Measurements from ENCODE around the gene CTTN. TPM values are rescaled to one million over a fixed set of nuclear protein-coding genes. Genes with fewer than 3 reads are reported as not detected.

The CTTN gene
- total and polyA plus RNA-seq, 9 of the 15 experiments (the other 6 are each of a cell fraction or from before 2014, with no cell fraction given), result 9.9 to 158 (median 99.7) TPM

DNA sequence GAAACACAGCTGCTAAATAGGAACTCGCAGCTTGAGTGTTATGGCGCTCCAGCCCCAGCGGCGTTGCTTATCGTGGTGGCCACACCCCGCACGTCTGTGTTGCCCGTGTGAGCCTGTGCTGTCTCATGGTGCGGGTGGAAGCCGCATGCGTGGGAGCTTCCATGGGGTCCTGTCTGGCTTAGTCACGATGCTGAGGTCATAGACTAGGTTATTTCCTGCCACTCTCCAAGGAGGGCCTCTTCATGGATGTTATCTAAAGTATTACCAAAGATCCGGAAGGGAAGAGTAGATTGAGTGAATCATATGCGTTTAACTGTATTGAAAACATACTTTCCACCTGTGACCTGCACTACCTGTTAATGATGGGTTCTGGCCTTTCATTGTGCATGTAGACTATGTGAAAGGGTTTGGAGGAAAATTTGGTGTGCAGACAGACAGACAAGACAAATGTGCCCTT, 21.7 kb downstream of the CTTN start (continued):
- TF ChIP-seq, protein P1, sequence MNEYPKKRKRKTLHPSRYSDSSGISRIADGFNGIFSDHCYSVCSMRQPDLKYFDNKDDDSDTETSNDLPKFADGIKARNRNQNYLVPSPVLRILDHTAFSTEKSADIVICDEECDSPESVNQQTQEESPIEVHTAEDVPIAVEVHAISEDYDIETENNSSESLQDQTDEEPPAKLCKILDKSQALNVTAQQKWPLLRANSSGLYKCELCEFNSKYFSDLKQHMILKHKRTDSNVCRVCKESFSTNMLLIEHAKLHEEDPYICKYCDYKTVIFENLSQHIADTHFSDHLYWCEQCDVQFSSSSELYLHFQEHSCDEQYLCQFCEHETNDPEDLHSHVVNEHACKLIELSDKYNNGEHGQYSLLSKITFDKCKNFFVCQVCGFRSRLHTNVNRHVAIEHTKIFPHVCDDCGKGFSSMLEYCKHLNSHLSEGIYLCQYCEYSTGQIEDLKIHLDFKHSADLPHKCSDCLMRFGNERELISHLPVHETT (CRISPR knock-in tag; conservative IDR thresholded peaks at IDR 0.05 in 1 of 2, IDR thresholded peaks at IDR 0.05 in 1 of 2), result peak in 1 of 2 experiments; percentile 87; a peak in 2 of 4 replicates
- TF ChIP-seq ETV5 (CRISPR knock-in tag; IDR thresholded peaks at IDR 0.05; ENCODE audit: low read depth), result peak; percentile 100
- peak; percentile 85 for TF ChIP-seq MAFK (IDR thresholded peaks at IDR 0.05; ENCODE audit: low read length)
- TF ChIP-seq, protein P2, sequence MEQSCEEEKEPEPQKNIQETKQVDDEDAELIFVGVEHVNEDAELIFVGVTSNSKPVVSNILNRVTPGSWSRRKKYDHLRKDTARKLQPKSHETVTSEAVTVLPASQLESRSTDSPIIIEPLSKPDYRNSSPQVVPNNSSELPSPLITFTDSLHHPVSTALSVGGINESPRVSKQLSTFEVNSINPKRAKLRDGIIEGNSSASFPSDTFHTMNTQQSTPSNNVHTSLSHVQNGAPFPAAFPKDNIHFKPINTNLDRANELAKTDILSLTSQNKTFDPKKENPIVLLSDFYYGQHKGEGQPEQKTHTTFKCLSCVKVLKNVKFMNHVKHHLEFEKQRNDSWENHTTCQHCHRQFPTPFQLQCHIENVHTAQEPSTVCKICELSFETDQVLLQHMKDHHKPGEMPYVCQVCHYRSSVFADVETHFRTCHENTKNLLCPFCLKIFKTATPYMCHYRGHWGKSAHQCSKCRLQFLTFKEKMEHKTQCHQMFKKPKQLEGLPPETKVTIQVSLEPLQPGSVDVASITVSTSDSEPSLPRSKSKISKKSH (CRISPR knock-in tag; IDR thresholded peaks at IDR 0.05), result no peak
- TF ChIP-seq C11orf30 (IDR thresholded peaks at IDR 0.05; ENCODE audit: low read depth), result peak; percentile 93
- peak; percentile 44 for TF ChIP-seq TBP (optimal IDR thresholded peaks at IDR 0.05; ENCODE audit: low read depth, low read length)
- TF ChIP-seq, protein P3, sequence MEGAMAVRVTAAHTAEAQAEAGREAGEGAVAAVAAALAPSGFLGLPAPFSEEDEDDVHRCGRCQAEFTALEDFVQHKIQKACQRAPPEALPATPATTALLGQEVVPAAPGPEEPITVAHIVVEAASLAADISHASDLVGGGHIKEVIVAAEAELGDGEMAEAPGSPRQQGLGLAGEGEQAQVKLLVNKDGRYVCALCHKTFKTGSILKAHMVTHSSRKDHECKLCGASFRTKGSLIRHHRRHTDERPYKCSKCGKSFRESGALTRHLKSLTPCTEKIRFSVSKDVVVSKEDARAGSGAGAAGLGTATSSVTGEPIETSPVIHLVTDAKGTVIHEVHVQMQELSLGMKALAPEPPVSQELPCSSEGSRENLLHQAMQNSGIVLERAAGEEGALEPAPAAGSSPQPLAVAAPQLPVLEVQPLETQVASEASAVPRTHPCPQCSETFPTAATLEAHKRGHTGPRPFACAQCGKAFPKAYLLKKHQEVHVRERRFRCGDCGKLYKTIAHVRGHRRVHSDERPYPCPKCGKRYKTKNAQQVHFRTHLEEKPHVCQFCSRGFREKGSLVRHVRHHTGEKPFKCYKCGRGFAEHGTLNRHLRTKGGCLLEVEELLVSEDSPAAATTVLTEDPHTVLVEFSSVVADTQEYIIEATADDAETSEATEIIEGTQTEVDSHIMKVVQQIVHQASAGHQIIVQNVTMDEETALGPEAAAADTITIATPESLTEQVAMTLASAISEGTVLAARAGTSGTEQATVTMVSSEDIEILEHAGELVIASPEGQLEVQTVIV (CRISPR knock-in tag; IDR thresholded peaks at IDR 0.05; ENCODE audit: borderline replicate concordance), result no peak
- peak; percentile 83 to 87; a peak in 2 of 4 replicates for TF ChIP-seq ARNT (IDR thresholded peaks at IDR 0.05)
- TF ChIP-seq HDAC2 (IDR thresholded peaks at IDR 0.05), result peak; percentile 93
- TF ChIP-seq, protein P4, sequence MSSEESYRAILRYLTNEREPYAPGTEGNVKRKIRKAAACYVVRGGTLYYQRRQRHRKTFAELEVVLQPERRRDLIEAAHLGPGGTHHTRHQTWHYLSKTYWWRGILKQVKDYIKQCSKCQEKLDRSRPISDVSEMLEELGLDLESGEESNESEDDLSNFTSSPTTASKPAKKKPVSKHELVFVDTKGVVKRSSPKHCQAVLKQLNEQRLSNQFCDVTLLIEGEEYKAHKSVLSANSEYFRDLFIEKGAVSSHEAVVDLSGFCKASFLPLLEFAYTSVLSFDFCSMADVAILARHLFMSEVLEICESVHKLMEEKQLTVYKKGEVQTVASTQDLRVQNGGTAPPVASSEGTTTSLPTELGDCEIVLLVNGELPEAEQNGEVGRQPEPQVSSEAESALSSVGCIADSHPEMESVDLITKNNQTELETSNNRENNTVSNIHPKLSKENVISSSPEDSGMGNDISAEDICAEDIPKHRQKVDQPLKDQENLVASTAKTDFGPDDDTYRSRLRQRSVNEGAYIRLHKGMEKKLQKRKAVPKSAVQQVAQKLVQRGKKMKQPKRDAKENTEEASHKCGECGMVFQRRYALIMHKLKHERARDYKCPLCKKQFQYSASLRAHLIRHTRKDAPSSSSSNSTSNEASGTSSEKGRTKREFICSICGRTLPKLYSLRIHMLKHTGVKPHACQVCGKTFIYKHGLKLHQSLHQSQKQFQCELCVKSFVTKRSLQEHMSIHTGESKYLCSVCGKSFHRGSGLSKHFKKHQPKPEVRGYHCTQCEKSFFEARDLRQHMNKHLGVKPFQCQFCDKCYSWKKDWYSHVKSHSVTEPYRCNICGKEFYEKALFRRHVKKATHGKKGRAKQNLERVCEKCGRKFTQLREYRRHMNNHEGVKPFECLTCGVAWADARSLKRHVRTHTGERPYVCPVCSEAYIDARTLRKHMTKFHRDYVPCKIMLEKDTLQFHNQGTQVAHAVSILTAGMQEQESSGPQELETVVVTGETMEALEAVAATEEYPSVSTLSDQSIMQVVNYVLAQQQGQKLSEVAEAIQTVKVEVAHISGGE (CRISPR knock-in tag; IDR thresholded peaks at IDR 0.05), result peak in 1 of 3 experiments; percentile 73; a peak in 1 of 6 replicates
- TF ChIP-seq FIP1L1 (IDR thresholded peaks at IDR 0.05; ENCODE audit: low read depth, low read length, poor library complexity, severe bottlenecking), result no peak
- peak; percentile 98 for TF ChIP-seq JUN (IDR thresholded peaks at IDR 0.05; ENCODE audit: borderline replicate concordance, low read depth, low read length)
- TF ChIP-seq JUN (CRISPR knock-in tag; IDR thresholded peaks at IDR 0.05; ENCODE audit: borderline replicate concordance), result peak; percentile 97
- TF ChIP-seq CEBPB (tag; IDR thresholded peaks at IDR 0.05), result peak; percentile 82
- no peak for TF ChIP-seq ZNF75A (CRISPR knock-in tag; IDR thresholded peaks at IDR 0.05)
- no peak for TF ChIP-seq ZNF311 (CRISPR knock-in tag; IDR thresholded peaks at IDR 0.05)
- TF ChIP-seq MBD2 (IDR thresholded peaks at IDR 0.05; ENCODE audit: borderline replicate concordance, low read depth), result peak; percentile 52; the same call in 1 of the 2 replicates
- TF ChIP-seq MED1 (CRISPR knock-in tag; IDR thresholded peaks at IDR 0.05; ENCODE audit: borderline replicate concordance), result no peak
- TF ChIP-seq SMARCB1 (IDR thresholded peaks at IDR 0.05; ENCODE audit: insufficient read length, low read depth), result no peak
- no peak for TF ChIP-seq FOXJ2 (tag; IDR thresholded peaks at IDR 0.05)

Measured in K562 (cell line).